Kidney epithelial cell (primary cell): Measurements from ENCODE around the gene FAM47E. TPM values are rescaled to one million over a fixed set of nuclear protein-coding genes. Genes with fewer than 3 reads are reported as not detected.

Experiments
- DNase-seq: peaks from one replicate; pipeline ENCODE4 v3.0.0-alpha.2; 2010; ENCODE audit warnings: low read depth
- H3K27me3 ChIP-seq: 2 replicates; pipeline ENCODE4 v1.6.0; 2011; ENCODE audit warnings: low read length; ENCODE audit not compliant: control insufficient read depth, insufficient read depth
- H3K36me3 ChIP-seq: 2 replicates; pipeline ENCODE4 v1.5.1; 2011; ENCODE audit warnings: low read length; ENCODE audit not compliant: control insufficient read depth, insufficient read depth
- H3K4me3 ChIP-seq: 2 replicates; pipeline ENCODE4 v1.5.1; 2011; ENCODE audit warnings: low read depth, mild to moderate bottlenecking, control low read depth, low read length
- CTCF ChIP-seq: IDR thresholded peaks from 2 replicates; pipeline ENCODE4 v1.5.1; 2011; ENCODE audit warnings: mild to moderate bottlenecking, moderate library complexity, low read length, control low read depth, inconsistent platforms; ENCODE audit not compliant: insufficient read depth, poor library complexity, severe bottlenecking
- total RNA-seq: library from RNA; depleted of rRNA; stranded (reverse); fragments of >200 nt; gene quantifications from 2 replicates; pipeline ENCODE4 v1.2.3, GENCODE V29; 2015

FAM47E gene
- 2.3 and 3.1 TPM in 2 replicates for total RNA-seq

- Histone ChIP-seq H3K4me3 (peak within 1 kb of the TSS; percentile 62), H3K27me3 (peaks cover 13% of the 10 kb centered on the region), H3K36me3 (no peaks in the 10 kb centered on the region)
- DNase-seq: peak; percentile 42
- TF ChIP-seq CTCF: peak; percentile 1
Observed at GRCh38 chr4:76251441-76252270, at the start of gene FAM47E. Gene FAM47E (plus strand): TSS chr4:76251721. CDS start chr4:76251747, 26 bp downstream.

- no peak overlapping the region for H3K4me3 ChIP-seq
- no peak for DNase-seq
- H3K27me3 ChIP-seq: no peaks in the 10 kb centered on the region
- H3K36me3 ChIP-seq: no peaks in the 10 kb centered on the region
- TF ChIP-seq CTCF: no peak
Observed at GRCh38 chr4:76203541-76203940, 48.0 kb upstream of the FAM47E start.

GRCh38 chr4:76204936-76205335, 46.6 kb upstream of the FAM47E start:
- Histone ChIP-seq H3K27me3 (no peaks in the 10 kb centered on the region), H3K4me3 (no peak overlapping the region), H3K36me3 (no peaks in the 10 kb centered on the region)
- DNase-seq: no peak
- no peak for TF ChIP-seq CTCF

GRCh38 chr4:76205476-76205875, 46.0 kb upstream of the FAM47E start:
- DNase-seq: no peak
- Histone ChIP-seq H3K36me3 (no peaks in the 10 kb centered on the region), H3K27me3 (no peaks in the 10 kb centered on the region), H3K4me3 (no peak overlapping the region)
- TF ChIP-seq CTCF: no peak

- Histone ChIP-seq H3K36me3 (no peaks in the 10 kb centered on the region), H3K4me3 (no peak overlapping the region), H3K27me3 (no peaks in the 10 kb centered on the region)
- TF ChIP-seq CTCF: no peak
- no peak for DNase-seq
Observed at GRCh38 chr4:76206222-76206942, 45.1 kb upstream of the FAM47E start.
